H1 (cell line): ENCODE measurements around the gene ATPAF2. TPM values are rescaled to one million over a fixed set of nuclear protein-coding genes. Genes with fewer than 3 reads are reported as not detected.

Experiments used
- CTCF ChIA-PET: fragments of 300-600 bp; sonication (Branson Sonifier 250); formaldehyde crosslinking; loops from one replicate; lab custom pipeline; 2021; ENCODE audit not compliant: partially characterized antibody; lab: Charles Lee
- POLR2A ChIA-PET: fragments of 300-600 bp; sonication (Branson Sonifier 250); formaldehyde crosslinking; loops from one replicate; lab custom pipeline; 2021; ENCODE audit warnings: inconsistent platforms; ENCODE audit not compliant: partially characterized antibody; lab: Charles Lee
- DNase-seq, 2 experiments: peaks; one replicate each; pipeline versions ENCODE4 v3.0.0 to v3.0.0-alpha.2; 2010 to 2022; ENCODE audit warnings: low spot score in 2 of 2, low read depth in 1 of 2, mixed read lengths in 1 of 2
- FAIRE-seq: peaks from 2 replicates; lab custom pipeline; 2011; peaks lifted over from hg19 to GRCh38; lab: Jason Lieb, UNC
- H2AFZ ChIP-seq: 2 replicates; pipeline ENCODE4 v1.8.1; 2012; ENCODE audit warnings: low read length, inconsistent platforms
- H2AK5ac ChIP-seq: 2 replicates; pipeline ENCODE4 v1.6.1; 2013; ENCODE audit warnings: low read depth, low read length
- H2BK120ac ChIP-seq: replicated peaks from 2 replicates; pipeline ENCODE3; 2013; ENCODE audit warnings: low read depth, low read length, inconsistent platforms
- H2BK12ac ChIP-seq: 2 replicates; pipeline ENCODE4 v1.6.1; 2013; ENCODE audit warnings: low read depth, low read length
- H2BK15ac ChIP-seq: 2 replicates; pipeline ENCODE4 v1.6.1; 2013; ENCODE audit warnings: low read length
- H2BK20ac ChIP-seq: 2 replicates; pipeline ENCODE4 v1.6.1; 2013; ENCODE audit warnings: low read length
- H2BK5ac ChIP-seq: 2 replicates; pipeline ENCODE4 v1.6.1; 2013; ENCODE audit warnings: low read depth, low read length
- H3K14ac ChIP-seq: 2 replicates; pipeline ENCODE4 v1.6.1; 2013; ENCODE audit warnings: inconsistent platforms; ENCODE audit not compliant: insufficient read length
- H3K18ac ChIP-seq: 2 replicates; pipeline ENCODE4 v1.6.1; 2013; ENCODE audit warnings: low read length; ENCODE audit errors: extremely low read depth
- H3K23ac ChIP-seq: 2 replicates; pipeline ENCODE4 v1.6.1; 2013; ENCODE audit warnings: inconsistent platforms; ENCODE audit not compliant: insufficient read length
- H3K23me2 ChIP-seq: 2 replicates; pipeline ENCODE4 v1.6.1; 2013; ENCODE audit warnings: low read depth, low read length
- H3K27ac ChIP-seq: 2 replicates; pipeline ENCODE4 v1.6.1; 2011; ENCODE audit warnings: low read depth, low read length, inconsistent platforms
- H3K27me3 ChIP-seq, 4 experiments: replicated peaks in 1 of 4; 1 replicate in 1 of 4; 2 replicates in 3 of 4; pipeline versions ENCODE4 v1.6.1 to v1.8.1; 2011 to 2013; ENCODE audit warnings: low read length in 3 of 4, mild to moderate bottlenecking in 3 of 4, inconsistent platforms in 2 of 4, mixed read lengths in 2 of 4, moderate library complexity in 1 of 4; ENCODE audit not compliant: control insufficient read depth in 3 of 4, insufficient read depth in 3 of 4; ENCODE audit errors: extremely low read depth in 1 of 4
- H3K36me3 ChIP-seq, 4 experiments: 2 replicates each; pipeline versions ENCODE4 v1.6.1 to v1.8.1; 2011 to 2013; ENCODE audit warnings: mild to moderate bottlenecking in 4 of 4, low read length in 3 of 4, moderate library complexity in 2 of 4, control low read depth in 1 of 4, inconsistent platforms in 1 of 4; ENCODE audit not compliant: insufficient read depth in 4 of 4, control insufficient read depth in 2 of 4
- H3K4ac ChIP-seq: replicated peaks from 2 replicates; pipeline ENCODE3; 2013; ENCODE audit warnings: low read length, low read depth, mixed read lengths, inconsistent platforms; ENCODE audit not compliant: insufficient read length
- H3K4me1 ChIP-seq, 4 experiments: replicated peaks in 1 of 4; 1 replicate in 1 of 4; 2 replicates in 3 of 4; pipeline versions ENCODE4 v1.6.1 to v1.8.1; 2011 to 2013; ENCODE audit warnings: low read length in 3 of 4, inconsistent platforms in 2 of 4, mixed read lengths in 1 of 4; ENCODE audit not compliant: insufficient read depth in 4 of 4, control insufficient read depth in 3 of 4
- H3K4me2 ChIP-seq, 2 experiments: 2 replicates each; pipeline versions ENCODE4 v1.6.1 to v1.8.1; 2011 to 2013; ENCODE audit warnings: low read depth in 2 of 2, low read length in 2 of 2, control low read depth in 1 of 2, inconsistent platforms in 1 of 2, mild to moderate bottlenecking in 1 of 2; ENCODE audit not compliant: insufficient read depth in 1 of 2
- H3K4me3 ChIP-seq, 4 experiments: fragments of 200-600, 300-600 bp in 1 of 4; sonication (generic), shearing (Covaris generic), sonication (Bioruptor Twin) in 1 of 4; 2 replicates each; pipeline versions ENCODE4 v1.5.1 to v1.8.1; 2011 to 2016; ENCODE audit warnings: low read length in 4 of 4, low read depth in 3 of 4, control low read depth in 2 of 4, inconsistent platforms in 2 of 4, mild to moderate bottlenecking in 2 of 4, mixed read lengths in 1 of 4, moderate library complexity in 1 of 4; ENCODE audit not compliant: insufficient read depth in 2 of 4; ENCODE audit errors: extremely low read depth in 1 of 4
- H3K56ac ChIP-seq: replicated peaks from 2 replicates; pipeline ENCODE3; 2013; ENCODE audit warnings: low read depth, mild to moderate bottlenecking, mixed read lengths, low read length, inconsistent platforms; ENCODE audit not compliant: insufficient read length
- H3K79me1 ChIP-seq: 2 replicates; pipeline ENCODE4 v1.6.1; 2013; ENCODE audit warnings: low read depth, low read length, control low read depth
- H3K79me2 ChIP-seq, 2 experiments: 2 replicates each; pipeline versions ENCODE4 v1.6.1 to v1.8.1; 2012 to 2013; ENCODE audit warnings: low read length in 2 of 2, mild to moderate bottlenecking in 2 of 2, inconsistent platforms in 1 of 2; ENCODE audit not compliant: insufficient read depth in 2 of 2, control insufficient read depth in 1 of 2
- H3K9ac ChIP-seq, 4 experiments: replicated peaks in 1 of 4; 1 replicate in 1 of 4; 2 replicates in 3 of 4; pipeline versions ENCODE4 v1.6.1 to v1.8.1; 2011 to 2013; ENCODE audit warnings: low read depth in 3 of 4, low read length in 3 of 4, control low read depth in 2 of 4, mild to moderate bottlenecking in 2 of 4, moderate library complexity in 2 of 4, inconsistent platforms in 1 of 4; ENCODE audit errors: extremely low read depth in 1 of 4
- H3K9me3 ChIP-seq, 2 experiments: 2 replicates each; pipeline versions ENCODE4 v1.6.1 to v1.8.1; 2012 to 2013; ENCODE audit warnings: mild to moderate bottlenecking in 2 of 2, moderate library complexity in 2 of 2, control low read depth in 1 of 2, inconsistent platforms in 1 of 2, low read depth in 1 of 2, low read length in 1 of 2, mixed read lengths in 1 of 2; ENCODE audit not compliant: insufficient read depth in 2 of 2
- H4K20me1 ChIP-seq, 2 experiments: replicated peaks in 1 of 2; 2 replicates each; pipeline versions ENCODE3 to v1.8.1; 2011 to 2013; ENCODE audit warnings: inconsistent platforms in 2 of 2, low read length in 2 of 2, mild to moderate bottlenecking in 1 of 2; ENCODE audit not compliant: insufficient read depth in 2 of 2, control insufficient read depth in 1 of 2
- H4K5ac ChIP-seq: 2 replicates; pipeline ENCODE4 v1.6.1; 2013; ENCODE audit warnings: low read length, low read depth, mixed read lengths, inconsistent platforms; ENCODE audit not compliant: insufficient read length
- H4K8ac ChIP-seq: 2 replicates; pipeline ENCODE4 v1.8.0; 2013; ENCODE audit warnings: mild to moderate bottlenecking, moderate library complexity, low read length, inconsistent platforms; ENCODE audit not compliant: insufficient read depth; ENCODE audit errors: extremely low read depth
- H4K91ac ChIP-seq: replicated peaks from 2 replicates; pipeline ENCODE3; 2013; ENCODE audit warnings: low read length, mixed read lengths, inconsistent platforms; ENCODE audit not compliant: insufficient read length
- ATF3 ChIP-seq: IDR thresholded peaks from 2 replicates; pipeline ENCODE4 v1.6.1; 2011; ENCODE audit warnings: low read depth, mild to moderate bottlenecking, low read length; ENCODE audit not compliant: insufficient read depth
- CREB1 ChIP-seq: IDR thresholded peaks from 2 replicates; pipeline ENCODE4 v1.6.1; 2012; ENCODE audit warnings: inconsistent platforms
- GABPA ChIP-seq: IDR thresholded peaks from 2 replicates; pipeline ENCODE4 v1.6.1; 2011; ENCODE audit warnings: mild to moderate bottlenecking, low read length, moderate library complexity, borderline replicate concordance; ENCODE audit not compliant: insufficient read depth
- NANOG ChIP-seq: IDR thresholded peaks from 2 replicates; pipeline ENCODE4 v1.6.1; 2011; ENCODE audit warnings: low read length, low read depth, mild to moderate bottlenecking, inconsistent platforms; ENCODE audit not compliant: insufficient read depth, poor library complexity, severe bottlenecking
- ZNF274 ChIP-seq: IDR thresholded peaks from 2 replicates; pipeline ENCODE4 v1.7.0; 2012; ENCODE audit warnings: low read length, borderline replicate concordance; ENCODE audit errors: extremely low read depth
- WGBS, 2 experiments: shearing (Covaris generic) in 1 of 2; methylation state at CpG; one replicate each; pipeline versions ENCODE4 v1.1.6 to v1.1.7; 2013 to 2015; ENCODE audit warnings: low lambda C conversion rate in 2 of 2, mixed read lengths in 2 of 2, inconsistent platforms in 1 of 2, low coverage in 1 of 2, missing lambda C conversion rate in 1 of 2; ENCODE audit not compliant: insufficient replicate concordance in 2 of 2, insufficient coverage in 1 of 2, insufficient read length in 1 of 2; ENCODE audit errors: extremely low coverage in 1 of 2, missing lambda C conversion rate in 1 of 2; 5-methylcytosine and 5-hydroxymethylcytosine counted together
- polyA plus RNA-seq, 7 experiments: library from polyadenylated mRNA; depleted of rRNA in 3 of 7; stranded (reverse) in 5 of 7; unstranded in 2 of 7; fragments of >200 nt in 5 of 7; fragments of 200-250 nt in 2 of 7; gene quantifications; 1 replicate in 5 of 7; 2 replicates in 1 of 7; 4 replicates in 1 of 7; pipeline versions ENCODE4 v1.2.1 to v1.2.3, GENCODE V29; 2011 to 2013; ENCODE audit warnings: missing spikeins in 2 of 7, mixed read lengths in 2 of 7
- total RNA-seq: library from RNA; stranded (reverse); fragmentation: NEBNext Ultra II Directional; extraction: Animal tissue kit (Norgen Biotek cat#: 25700); gene quantifications from 2 replicates; pipeline ENCODE4 v1.2.1, GENCODE V29; 2021

The ATPAF2 gene
- total and polyA plus RNA-seq, 2 of the 8 experiments (the other 6 are each of a cell fraction or from before 2014, with no cell fraction given), result 19.6 to 22.9 TPM

GRCh38 chr17:18035704-18036103 is 3.3 kb downstream of the ATPAF2 start:
- Histone ChIP-seq H3K79me1 (peaks cover 5% of the 10 kb centered on the region), H3K9ac (no peak overlapping the region), H3K4me1 (peaks cover 0 to 4% (median 2%) of the 10 kb centered on the region in 4 experiments; a peak in 6 of 7 replicates), H3K79me2 (peaks cover 0 to 10% of the 10 kb centered on the region in 2 experiments; a peak in 1 of 4 replicates), H2AK5ac (no peak overlapping the region), H2AFZ (no peak overlapping the region), H2BK20ac (no peak overlapping the region), H4K5ac (no peak overlapping the region), H3K4ac (no peak overlapping the region), H4K8ac (no peak overlapping the region), H3K27ac (no peak overlapping the region), H3K4me3 (no peak overlapping the region), H3K36me3 (no peaks in the 10 kb centered on the region), H2BK5ac (no peak overlapping the region), H3K18ac (no peak overlapping the region), H2BK120ac (no peak overlapping the region), H3K14ac (no peak overlapping the region), H3K9me3 (no peaks in the 10 kb centered on the region), H3K23me2 (peaks cover 7% of the 10 kb centered on the region), H3K56ac (no peak overlapping the region), H3K27me3 (peaks cover 0 to 6% (median 3%) of the 10 kb centered on the region in 4 experiments; a peak in 2 of 7 replicates), H3K4me2 (no peak overlapping the region), H2BK12ac (no peak overlapping the region), H2BK15ac (no peak overlapping the region), H4K91ac (no peak overlapping the region), H3K23ac (no peak overlapping the region), H4K20me1 (peaks cover 3 to 5% of the 10 kb centered on the region in 2 experiments)
- FAIRE-seq, result no peak
- ChIA-PET CTCF (interaction anchor here (0.7 to 4.4 kb wide), 9 partner anchors 11 to 108 kb away, joined by 3 to 40 read pairs (median 5); no protein-coding TSS in a partner anchor), POLR2A (interaction anchor here (0.9 kb wide), 1 partner anchor 12 kb away, joined by 3 read pairs; no protein-coding TSS in a partner anchor)
- no peak for DNase-seq
- WGBS, 2 experiments, result 96% methylated on average over 2 of the region's 2 CpGs; no CpG with 5 or more reads in 1 of the 2 experiments
- TF ChIP-seq ATF3 (no peak), GABPA (no peak), ZNF274 (no peak), CREB1 (no peak), NANOG (no peak)
